Natural killer cell treated with Interleukin-12 subunit alpha and Interleukin-12 subunit beta and Interleukin-15 and Interleukin-18, amount 100 ng/mL, for 72 hours (primary cell): Measurements from ENCODE around the gene TELO2. TPM values are rescaled to one million over a fixed set of nuclear protein-coding genes. Genes with fewer than 3 reads are reported as not detected.
A peak's percentile ranks its signal among the peaks of the same experiment; 100 is the strongest.
"Not testable (repeated sequence)": the region's sequence is repeated elsewhere in the genome, so short reads cannot be mapped to it uniquely, and the experiment has no call there.

Source experiments
- ATAC-seq, 2 donors: fragments of 150-1000 bp; cut with Tn5 transposase in 1 of 2; sonication (Bioruptor Pico), chemical (Tn5 transposase) in 1 of 2; 2 replicates each; pipeline ENCODE4 v1.10.0; 2021
- DNase-seq: peaks from one replicate; pipeline ENCODE4 v3.0.0; 2022; ENCODE audit warnings: low spot score
- H3K27ac Mint-ChIP-seq, 2 donors: 1 replicate in 1 of 2; 2 replicates in 1 of 2; pipeline ENCODE4 v1.8.0; 2022; ENCODE audit warnings: mixed read lengths in 2 of 2, mild to moderate bottlenecking in 1 of 2, moderate library complexity in 1 of 2
- H3K27me3 Mint-ChIP-seq, 2 donors: 1 replicate in 1 of 2; 2 replicates in 1 of 2; pipeline ENCODE4 v1.8.0; 2022; ENCODE audit warnings: mixed read lengths in 2 of 2
- H3K36me3 Mint-ChIP-seq: one replicate; pipeline ENCODE4 v1.8.0; 2022; ENCODE audit warnings: mixed read lengths
- H3K4me1 Mint-ChIP-seq, 2 donors: 1 replicate in 1 of 2; 2 replicates in 1 of 2; pipeline ENCODE4 v1.8.0; 2022; ENCODE audit warnings: low read depth in 2 of 2, mixed read lengths in 2 of 2, mild to moderate bottlenecking in 1 of 2
- H3K4me3 Mint-ChIP-seq: one replicate; pipeline ENCODE4 v1.8.0; 2022; ENCODE audit warnings: mixed read lengths
- H3K9me3 Mint-ChIP-seq: 2 replicates; pipeline ENCODE4 v1.8.0; 2022; ENCODE audit warnings: mixed read lengths
- total RNA-seq, 2 donors: library from RNA; stranded (reverse); gene quantifications; one replicate each; pipeline ENCODE4 v1.2.3, GENCODE V29; 2022

The TELO2 gene
- total RNA-seq, 2 donors from 2014 or later: 55.5 to 156 TPM

DNA sequence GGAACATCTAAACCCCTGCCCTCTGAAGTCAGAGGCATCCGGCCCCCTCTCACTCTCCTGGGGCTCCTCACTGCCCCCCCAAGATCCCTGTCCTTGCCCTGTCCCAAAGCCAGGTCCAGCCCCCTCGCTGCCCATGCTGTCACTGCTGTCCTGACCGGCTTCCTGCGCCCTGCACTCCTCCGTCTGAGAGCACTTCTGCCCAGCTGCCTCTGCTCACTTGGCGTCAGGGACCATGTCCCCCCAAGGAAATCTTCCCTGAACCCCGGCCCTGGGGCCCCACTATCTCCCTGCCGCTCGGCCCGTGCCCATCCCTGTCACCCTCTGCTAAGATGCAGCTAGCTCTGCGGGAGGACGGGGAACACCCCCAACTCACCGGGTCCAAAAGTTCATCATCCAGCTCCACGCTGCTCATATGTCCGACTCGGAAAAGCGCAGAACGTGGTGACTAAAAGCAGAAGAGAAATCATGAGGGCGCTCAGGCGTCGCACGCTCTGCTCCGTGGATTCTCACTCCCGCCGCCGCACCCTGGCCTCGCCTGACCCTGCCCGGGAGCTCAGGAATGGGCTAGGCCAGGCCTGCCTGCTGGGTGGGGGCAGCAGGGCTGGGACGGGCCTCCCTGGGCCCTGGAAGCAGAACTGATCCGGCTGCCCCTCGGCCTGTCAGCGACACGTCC lies 28.1 kb upstream of the TELO2 start:
- Mint-ChIP-seq H3K27me3 (no peaks in the 10 kb centered on the region), H3K9me3 (no peaks in the 10 kb centered on the region), H3K27ac (no peak overlapping the region), H3K36me3 (no peaks in the 10 kb centered on the region), H3K4me1 (peaks cover 0 to 5% of the 10 kb centered on the region in 2 donors), H3K4me3 (no peak overlapping the region)
- DNase-seq: no peak
- no peak for ATAC-seq

DNA sequence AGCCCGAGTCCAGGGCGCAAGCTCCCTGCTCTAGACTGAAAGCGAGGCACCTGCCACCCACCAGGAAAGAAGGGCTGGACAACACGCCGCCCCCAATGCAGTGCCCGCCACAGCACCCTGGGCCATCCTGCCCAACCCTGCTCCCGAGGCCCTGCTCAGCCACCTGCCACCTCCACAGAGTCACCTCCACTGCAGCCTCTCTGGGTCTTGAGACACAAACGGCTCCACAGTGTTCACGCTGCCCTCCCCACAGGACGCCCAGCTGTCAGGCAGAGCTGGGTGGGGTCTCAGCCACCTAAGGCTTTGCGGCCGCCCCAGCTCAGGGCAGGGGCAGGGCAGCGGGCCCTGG lies 27.6 kb upstream of the TELO2 start:
- Mint-ChIP-seq H3K36me3 (no peaks in the 10 kb centered on the region), H3K27me3 (no peaks in the 10 kb centered on the region), H3K4me3 (no peak overlapping the region), H3K9me3 (no peaks in the 10 kb centered on the region), H3K27ac (no peak overlapping the region), H3K4me1 (peaks cover 0 to 8% of the 10 kb centered on the region in 2 donors)
- DNase-seq: no peak
- peak in 1 of 2 donors; percentile 9 for ATAC-seq

DNA sequence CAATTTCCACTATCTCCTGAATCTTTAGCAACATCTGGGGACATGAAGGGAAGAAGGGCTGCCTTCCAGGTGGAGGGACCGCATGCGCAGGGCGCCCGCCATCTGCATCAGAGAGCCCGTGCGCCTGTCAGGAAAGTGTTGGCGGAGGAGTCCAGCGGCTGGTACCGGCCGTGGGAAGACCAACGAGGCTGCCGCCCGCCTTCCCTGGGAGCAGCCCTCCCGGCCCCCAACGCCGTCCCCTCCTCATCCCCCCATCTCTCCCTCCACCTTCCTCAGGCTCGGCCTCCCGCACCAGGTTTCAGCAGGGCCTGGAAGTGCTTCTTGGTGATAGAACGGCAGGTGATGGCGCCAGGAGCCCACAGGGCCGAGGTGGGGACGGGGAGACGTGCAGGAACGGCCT lies 27.1 kb upstream of the TELO2 start:
- no peaks in the 10 kb centered on the region for H3K36me3 Mint-ChIP-seq
- no peak for ATAC-seq
- H3K27me3 Mint-ChIP-seq: no peaks in the 10 kb centered on the region
- H3K4me1 Mint-ChIP-seq: peaks cover 0 to 8% of the 10 kb centered on the region in 2 donors
- DNase-seq: no peak
- no peaks in the 10 kb centered on the region for H3K9me3 Mint-ChIP-seq
- H3K27ac Mint-ChIP-seq: no peak overlapping the region
- H3K4me3 Mint-ChIP-seq: no peak overlapping the region

DNA sequence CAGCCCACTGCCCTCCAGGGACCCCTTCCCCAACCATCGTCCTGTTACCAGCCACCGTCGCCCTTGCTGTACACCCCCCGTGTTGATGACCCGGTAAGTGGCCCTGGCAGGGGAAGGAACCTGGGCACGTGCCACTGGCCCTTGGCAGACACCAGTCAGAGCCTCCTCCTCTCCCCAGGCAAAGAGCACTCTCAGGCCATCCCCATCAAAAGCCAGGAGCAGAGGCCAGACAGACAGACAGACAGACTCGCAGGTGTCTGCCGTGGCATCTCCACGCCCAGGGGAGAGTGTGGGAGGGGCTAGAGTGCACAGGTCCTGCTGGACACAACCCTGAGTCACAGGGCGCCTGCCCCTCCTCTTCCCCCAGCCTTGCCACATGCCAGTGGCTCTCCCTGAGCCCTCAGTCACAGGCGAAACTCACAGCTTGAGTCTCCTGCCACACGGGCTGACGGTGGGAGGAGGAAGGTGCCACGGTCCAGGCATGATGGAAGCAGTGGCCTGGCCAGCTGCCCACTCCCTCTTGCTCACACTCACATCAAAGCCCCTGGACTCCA lies 26.1 kb upstream of the TELO2 start:
- DNase-seq: no peak
- H3K36me3 Mint-ChIP-seq: no peaks in the 10 kb centered on the region
- peaks cover 0 to 8% of the 10 kb centered on the region in 2 donors for H3K4me1 Mint-ChIP-seq
- no peaks in the 10 kb centered on the region for H3K9me3 Mint-ChIP-seq
- no peak overlapping the region for H3K4me3 Mint-ChIP-seq
- H3K27me3 Mint-ChIP-seq: no peaks in the 10 kb centered on the region
- ATAC-seq: no peak
- H3K27ac Mint-ChIP-seq: peak overlapping the region in 1 of 2 donors; percentile 74

DNA sequence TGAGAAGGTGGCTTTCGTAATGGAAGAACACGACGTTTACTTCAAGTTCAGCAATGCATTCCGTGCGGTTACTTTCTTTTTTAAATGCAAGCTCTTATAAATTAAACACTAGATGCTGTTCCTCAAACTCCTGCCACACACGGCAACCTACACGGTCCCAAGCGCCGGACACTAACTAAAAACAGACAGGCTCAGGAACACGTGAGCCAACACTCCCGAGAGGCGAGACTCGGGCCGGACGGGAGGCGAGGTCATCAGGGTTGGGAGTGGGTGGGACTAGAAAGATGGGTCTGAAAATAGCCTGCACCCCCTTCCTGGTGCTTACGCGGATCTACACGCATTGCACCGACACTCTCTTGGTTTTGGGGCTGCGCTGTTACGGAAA lies 24.7 kb upstream of the TELO2 start:
- DNase-seq (no peak), ATAC-seq (no peak)
- no peaks in the 10 kb centered on the region for H3K36me3 Mint-ChIP-seq
- H3K4me3 Mint-ChIP-seq: no peak overlapping the region
- H3K4me1 Mint-ChIP-seq: peaks cover 0 to 12% of the 10 kb centered on the region in 2 donors
- H3K27ac Mint-ChIP-seq: no peak overlapping the region
- H3K9me3 Mint-ChIP-seq: no peaks in the 10 kb centered on the region
- H3K27me3 Mint-ChIP-seq: no peaks in the 10 kb centered on the region

DNA sequence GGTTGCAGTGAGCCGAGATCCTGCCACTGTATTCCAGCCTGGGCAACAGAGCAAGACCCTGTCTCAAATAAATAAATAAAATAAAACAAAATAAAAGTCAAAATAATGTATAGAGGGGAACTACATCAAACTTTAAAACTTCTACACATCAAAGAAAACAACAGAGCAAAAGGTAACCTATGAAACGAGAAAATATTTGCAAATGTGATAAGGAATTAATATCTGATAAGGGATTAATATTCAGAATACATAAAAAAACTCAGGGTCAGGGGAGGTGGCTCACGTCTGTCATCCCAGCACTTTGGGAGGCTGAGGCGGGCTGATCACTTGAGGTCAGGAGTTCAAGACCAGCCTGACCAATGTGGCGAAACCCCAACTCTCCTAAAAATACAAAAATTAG lies 24.0 kb upstream of the TELO2 start:
- H3K27me3 Mint-ChIP-seq, H3K36me3 Mint-ChIP-seq, H3K4me3 Mint-ChIP-seq, ATAC-seq, DNase-seq, H3K9me3 Mint-ChIP-seq, H3K27ac Mint-ChIP-seq: not testable (repeated sequence)
- peaks cover 3 to 14% of the 10 kb centered on the region in 2 donors for H3K4me1 Mint-ChIP-seq

DNA sequence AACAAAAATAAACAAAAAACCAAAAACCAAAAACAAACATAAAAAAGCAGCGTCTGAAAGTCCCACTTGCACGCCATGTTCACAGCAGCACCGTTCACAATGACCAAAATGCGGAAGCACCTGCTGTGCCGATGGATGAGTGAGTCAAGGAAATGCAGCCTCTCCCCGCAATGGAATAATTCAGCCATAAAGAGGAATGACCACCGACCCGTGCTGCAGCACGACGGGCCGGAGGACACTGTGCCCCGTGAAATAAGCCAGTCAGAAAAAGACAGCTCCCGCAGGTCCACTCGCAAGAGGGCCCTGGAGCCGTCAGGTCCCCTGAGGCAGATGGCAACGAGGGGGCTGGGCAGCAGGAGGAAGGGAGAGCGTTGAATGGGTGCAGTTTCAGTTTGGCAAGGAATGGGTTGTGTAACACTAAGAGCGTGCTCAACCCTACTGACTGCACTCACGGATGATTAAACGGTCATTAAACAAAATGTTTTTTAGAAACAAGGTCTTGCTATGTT lies 23.4 kb upstream of the TELO2 start:
- H3K4me3 Mint-ChIP-seq: peak overlapping the region; percentile 31

DNA sequence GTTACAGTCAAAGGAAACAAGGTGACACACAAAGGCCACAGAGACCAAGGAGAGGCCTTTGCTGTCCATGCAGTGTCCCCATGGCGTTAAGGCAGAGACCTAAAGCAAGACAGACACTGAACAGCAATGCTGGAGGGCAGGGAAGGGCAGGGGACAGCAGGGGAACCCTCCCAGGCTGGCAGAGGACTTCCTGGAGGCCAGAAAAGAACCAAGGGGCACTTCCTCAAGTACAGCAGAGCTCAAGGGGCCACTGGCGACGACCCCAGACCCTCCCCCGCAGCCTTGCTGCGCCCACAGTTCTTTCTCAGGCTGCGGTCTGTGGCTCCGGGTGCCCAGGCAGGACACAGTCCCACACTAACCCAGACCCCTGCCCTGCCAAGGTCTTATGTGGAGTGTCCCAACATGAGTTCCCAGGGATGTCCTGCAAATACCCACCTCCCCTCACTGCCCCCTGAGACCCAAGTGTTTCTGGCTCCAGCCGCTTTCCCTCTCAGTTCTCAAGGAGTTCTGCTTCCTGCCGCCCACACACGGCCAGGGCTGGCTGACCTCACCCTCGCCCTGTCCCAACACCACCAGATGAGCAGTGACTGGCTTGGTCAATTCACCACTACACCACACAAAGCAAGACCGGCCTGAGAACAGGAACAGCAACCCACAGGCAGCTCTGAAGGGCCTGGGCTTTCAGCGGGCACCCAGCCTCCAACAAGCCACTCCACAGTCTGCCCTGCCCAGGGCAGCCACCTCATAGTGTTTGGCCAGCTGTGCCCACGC lies 22.5 kb upstream of the TELO2 start:
- ATAC-seq: no peak
- Mint-ChIP-seq H3K36me3 (no peaks in the 10 kb centered on the region), H3K4me3 (no peak overlapping the region), H3K9me3 (no peaks in the 10 kb centered on the region), H3K27ac (peak overlapping the region; percentile 44 to 59), H3K4me1 (peaks cover 4 to 14% of the 10 kb centered on the region in 2 donors), H3K27me3 (no peaks in the 10 kb centered on the region)
- no peak for DNase-seq

More for the DNA sequence above, 23.4 kb upstream of the TELO2 start:
- H3K4me1 Mint-ChIP-seq: peaks cover 4 to 14% of the 10 kb centered on the region in 2 donors
- DNase-seq: no peak
- H3K27me3 Mint-ChIP-seq: no peaks in the 10 kb centered on the region
- H3K36me3 Mint-ChIP-seq: no peaks in the 10 kb centered on the region
- no peak for ATAC-seq
- H3K9me3 Mint-ChIP-seq: no peaks in the 10 kb centered on the region
- H3K27ac Mint-ChIP-seq: peak overlapping the region; percentile 44 to 59

DNA sequence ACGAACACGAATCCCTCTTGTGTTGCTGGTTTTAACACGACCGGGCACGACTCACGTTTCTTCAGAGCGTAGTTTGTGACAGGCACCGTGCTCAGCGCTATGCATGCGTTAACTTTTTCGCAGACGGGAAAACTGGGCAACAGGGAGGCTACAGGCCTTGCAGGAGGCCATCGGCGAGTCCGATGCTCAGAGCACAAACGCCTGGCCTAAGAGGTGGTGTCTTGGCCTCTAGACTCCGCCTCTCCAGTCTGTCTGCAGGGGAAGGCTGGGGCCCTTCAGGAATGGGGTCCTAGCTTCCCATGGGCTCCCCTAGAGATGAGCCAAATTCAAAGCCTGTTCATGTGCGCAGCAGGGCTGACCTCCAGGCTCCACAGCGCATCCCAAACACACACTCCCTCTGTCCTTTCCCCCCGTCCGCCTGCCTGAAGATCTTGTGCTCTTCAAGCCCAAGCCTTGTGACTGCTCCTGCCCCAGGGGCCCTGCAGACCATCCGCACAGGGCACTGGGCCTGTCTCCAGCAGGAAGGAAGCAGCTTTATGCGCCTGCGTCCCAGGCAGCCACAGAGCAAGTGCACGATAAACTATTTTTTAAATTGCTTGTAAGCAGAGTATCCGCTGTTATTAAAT lies 21.5 kb upstream of the TELO2 start:
- peaks cover 4 to 14% of the 10 kb centered on the region in 2 donors for H3K4me1 Mint-ChIP-seq
- DNase-seq: no peak

DNA sequence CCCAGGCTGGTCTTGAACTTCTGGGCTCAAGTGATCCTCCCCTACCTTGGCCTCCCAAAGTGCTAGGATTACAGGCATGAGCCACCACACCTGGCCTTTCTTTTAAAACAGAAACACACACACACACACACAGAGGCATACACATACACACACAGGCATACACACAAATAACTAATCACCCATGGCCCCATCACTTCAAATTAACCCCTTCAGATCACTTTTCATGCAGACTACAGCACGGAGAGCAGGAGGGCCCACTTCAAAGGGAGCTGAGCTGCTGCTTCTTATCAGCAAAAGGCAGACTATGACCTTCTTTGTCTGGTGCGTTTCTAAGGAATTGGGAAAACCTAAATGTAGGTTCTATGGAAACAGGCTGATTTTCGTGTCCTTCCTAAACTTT lies 20.2 kb upstream of the TELO2 start:
- H3K9me3 Mint-ChIP-seq: no peaks in the 10 kb centered on the region
- ATAC-seq: no peak
- DNase-seq: no peak
- H3K4me1 Mint-ChIP-seq: peaks cover 4 to 14% of the 10 kb centered on the region in 2 donors
- no peaks in the 10 kb centered on the region for H3K27me3 Mint-ChIP-seq
- peak overlapping the region in 1 of 2 donors; percentile 81 for H3K27ac Mint-ChIP-seq
- H3K36me3 Mint-ChIP-seq: no peaks in the 10 kb centered on the region
- H3K4me3 Mint-ChIP-seq: peak overlapping the region; percentile 57

More for the DNA sequence above, 21.5 kb upstream of the TELO2 start:
- Mint-ChIP-seq H3K27me3 (no peaks in the 10 kb centered on the region), H3K27ac (no peak overlapping the region), H3K36me3 (no peaks in the 10 kb centered on the region), H3K4me3 (no peak overlapping the region), H3K9me3 (no peaks in the 10 kb centered on the region)
- ATAC-seq: no peak

DNA sequence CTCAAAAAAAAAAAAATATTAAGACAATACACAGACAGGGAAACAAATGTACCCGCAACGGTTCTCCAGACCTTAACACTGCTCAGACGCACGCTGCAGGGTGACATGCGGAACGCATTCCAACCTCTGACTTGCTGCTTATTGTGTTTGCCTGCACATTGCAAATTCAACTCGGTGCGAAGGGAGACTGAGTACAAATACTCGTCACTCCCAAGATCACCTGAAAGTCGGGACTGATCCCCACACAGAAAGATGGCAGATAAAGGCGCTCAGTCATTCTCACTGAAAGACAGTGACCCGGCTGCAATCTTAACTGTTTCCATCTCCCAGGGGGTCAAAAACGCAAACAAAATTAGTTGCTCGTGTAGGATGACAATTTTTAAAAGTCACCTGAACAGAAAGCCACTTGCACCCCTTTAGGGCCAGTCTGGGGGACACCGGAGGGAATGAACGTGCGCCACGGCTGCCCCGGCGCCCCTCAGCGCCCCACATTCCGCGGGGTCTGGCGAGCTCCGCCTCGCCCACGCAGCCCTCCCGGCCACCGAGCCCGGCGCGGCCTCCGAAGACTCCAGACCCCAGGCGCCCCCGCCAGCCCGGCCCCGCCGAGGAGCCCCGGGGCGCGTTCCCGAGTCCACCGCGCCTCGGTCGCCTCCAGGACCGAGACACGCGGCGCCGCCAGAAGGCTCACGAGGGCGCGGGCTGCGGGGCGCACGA lies 18.9 kb upstream of the TELO2 start:
- Mint-ChIP-seq H3K4me1 (peaks cover 4 to 14% of the 10 kb centered on the region in 2 donors), H3K36me3 (no peaks in the 10 kb centered on the region), H3K9me3 (no peaks in the 10 kb centered on the region), H3K27ac (no peak overlapping the region), H3K4me3 (peak overlapping the region; percentile 74), H3K27me3 (no peaks in the 10 kb centered on the region)
- ATAC-seq (peak in 1 of 2 donors; percentile 36), DNase-seq (no peak)

DNA sequence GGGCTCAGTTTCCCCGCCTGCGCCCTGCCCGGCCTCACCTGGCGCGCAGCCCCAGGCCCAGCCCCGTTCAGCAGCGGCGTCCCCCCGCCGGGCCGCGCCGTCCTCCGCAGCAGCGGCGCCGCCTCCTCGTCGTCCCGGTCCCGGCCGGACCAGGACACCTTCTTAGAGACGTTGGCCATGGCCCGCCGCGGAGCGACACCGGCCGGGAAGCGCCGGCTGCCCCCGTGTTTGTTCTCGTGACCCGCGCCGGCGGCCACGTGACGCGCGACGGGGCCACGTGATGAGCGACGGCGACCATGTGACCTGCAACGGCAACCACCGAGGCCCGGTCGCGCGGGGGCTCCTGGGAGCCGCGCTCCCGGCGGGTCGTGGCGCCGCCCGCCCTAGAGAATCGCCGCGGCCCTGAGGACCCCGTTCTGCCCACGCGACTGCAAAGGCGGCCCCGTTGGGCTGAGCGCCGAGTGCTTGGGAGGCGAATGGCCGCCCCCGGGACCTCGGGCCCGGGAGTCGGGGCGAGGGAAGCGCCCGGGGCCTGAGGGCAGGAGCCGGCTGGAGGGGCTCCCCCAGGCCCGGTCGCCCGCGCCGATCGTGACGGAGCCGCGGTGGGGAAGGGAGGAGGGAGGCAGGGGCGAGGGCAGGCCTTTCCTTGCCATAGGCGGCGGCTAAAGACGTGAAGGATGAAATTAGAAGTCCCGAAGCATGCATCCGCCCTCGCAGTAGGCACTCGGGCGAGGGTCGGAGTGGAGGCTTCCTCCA lies 18.2 kb upstream of the TELO2 start, which contains the start of gene CLCN7:
CLCN7 (minus strand) TSS at position 233 of the 756 bp plus-strand sequence; CDS start at position 179, 54 bp downstream.
- H3K9me3 Mint-ChIP-seq: no peaks in the 10 kb centered on the region
- peak within 1 kb of the TSS; percentile 53 to 80 for H3K27ac Mint-ChIP-seq
- H3K4me1 Mint-ChIP-seq: peaks cover 4 to 9% of the 10 kb centered on the region in 2 donors
- ATAC-seq (peak; percentile 94 to 96), DNase-seq (peak; percentile 94)
- no peaks in the 10 kb centered on the region for H3K27me3 Mint-ChIP-seq
- H3K4me3 Mint-ChIP-seq: peak within 1 kb of the TSS; percentile 77
- H3K36me3 Mint-ChIP-seq: no peaks in the 10 kb centered on the region
